HG03066 (cell line): ENCODE data around the gene GATB.

Experiments
- ATAC-seq: cut with Tn5 transposase; IDR thresholded peaks from one replicate; pipeline ENCODE4 v1.9.1; 2021; ENCODE audit warnings: low read depth; ENCODE audit not compliant: unreplicated experiment

The GATB gene

DNA sequence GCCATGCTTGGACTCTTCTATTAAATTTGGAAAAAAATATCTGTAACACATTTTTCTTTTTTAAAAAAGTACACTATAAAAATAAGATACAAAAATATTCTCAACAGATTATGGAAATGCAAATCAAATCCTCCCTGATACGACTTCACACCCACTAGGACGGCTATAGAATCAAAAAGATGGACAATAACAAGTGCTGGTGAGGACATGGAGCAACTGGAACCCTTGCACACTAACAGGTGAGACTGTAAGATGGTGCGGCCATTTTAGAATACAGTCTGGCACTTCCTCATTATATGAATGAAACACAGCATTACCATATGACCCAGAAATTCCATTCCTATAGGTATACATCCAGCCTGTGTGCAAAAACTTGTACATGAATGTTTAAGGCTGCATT, 83.6 kb downstream of the GATB start:
- ATAC-seq, result no peak

DNA sequence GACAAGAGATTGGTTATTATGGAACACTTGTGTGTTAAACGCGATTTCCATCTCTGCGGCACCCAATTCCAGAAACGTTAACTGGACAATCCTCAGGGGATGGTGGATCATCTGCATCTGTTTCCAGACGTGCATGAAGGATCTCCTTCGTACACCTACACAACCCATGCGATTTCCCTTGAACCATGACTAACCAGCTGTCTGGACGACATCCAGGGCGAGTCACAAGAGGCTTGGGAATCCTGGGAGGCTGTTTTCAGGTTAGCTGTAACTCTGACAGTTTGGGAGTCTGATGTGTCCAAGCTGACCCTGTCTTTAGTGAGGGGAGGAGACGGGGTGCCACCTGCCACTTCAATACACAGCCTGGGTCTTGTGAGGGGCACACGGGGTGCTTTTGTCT, 84.5 kb downstream of the GATB start:
- no peak for ATAC-seq

DNA sequence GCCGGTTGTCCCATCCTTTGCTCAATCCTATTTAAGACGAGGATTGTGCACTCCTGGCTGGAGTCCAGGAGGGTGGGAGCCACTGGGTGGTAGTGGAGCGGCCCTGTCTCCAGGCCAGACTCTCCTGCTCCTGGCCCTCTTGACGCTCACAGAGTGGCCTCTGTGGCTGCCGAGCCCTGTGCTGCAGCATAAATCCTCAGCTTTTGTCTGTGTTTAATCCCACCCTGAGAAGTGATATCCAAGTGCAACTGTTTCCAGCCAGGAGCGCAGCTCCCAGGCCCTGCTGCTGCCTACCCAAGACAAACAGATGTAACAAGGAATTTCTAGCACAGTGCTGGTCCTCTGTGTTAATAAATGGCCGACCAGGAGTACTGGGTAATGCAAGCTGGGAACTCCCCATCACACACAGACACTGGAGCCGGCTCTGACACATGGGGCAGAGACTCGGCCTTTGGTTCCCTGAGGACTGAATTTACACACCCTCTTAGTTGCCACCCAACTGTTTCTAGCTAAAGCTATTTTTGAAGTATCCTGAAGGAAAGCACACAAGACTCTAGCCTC, 85.3 kb downstream of the GATB start:
- ATAC-seq, result no peak

DNA sequence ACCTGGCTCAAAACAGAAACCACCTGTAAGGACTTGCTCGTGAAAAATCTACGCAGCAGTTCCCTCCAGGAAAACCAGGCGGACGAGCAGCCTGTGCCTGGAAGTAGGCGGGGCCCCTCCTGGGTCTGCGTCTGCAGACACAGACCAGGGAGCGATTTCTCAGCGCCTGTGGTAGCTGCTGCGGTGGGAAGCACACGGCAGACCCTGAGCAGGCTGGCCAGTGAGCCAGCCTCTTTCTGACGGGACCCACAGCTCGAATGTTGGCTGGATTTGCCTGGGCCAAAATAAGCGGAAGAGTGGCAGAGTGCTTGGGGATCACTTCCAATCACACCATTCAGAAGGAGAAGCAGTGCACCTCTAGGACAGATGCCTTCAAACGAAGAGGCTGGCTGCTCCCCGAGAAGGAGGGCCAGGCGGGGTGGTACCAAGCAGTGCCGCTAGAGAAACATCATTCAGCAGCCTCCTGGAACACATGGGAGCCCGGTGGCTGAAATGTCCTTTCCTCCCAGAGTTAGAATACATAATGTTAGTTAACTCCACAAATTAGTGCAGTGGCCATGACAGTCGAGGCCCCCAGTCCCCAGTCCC, 85.9 kb downstream of the GATB start:
- no peak for ATAC-seq

- no peak for ATAC-seq
Measured at GRCh38 chr4:151673908-151674520, 86.8 kb downstream of the GATB start.

DNA sequence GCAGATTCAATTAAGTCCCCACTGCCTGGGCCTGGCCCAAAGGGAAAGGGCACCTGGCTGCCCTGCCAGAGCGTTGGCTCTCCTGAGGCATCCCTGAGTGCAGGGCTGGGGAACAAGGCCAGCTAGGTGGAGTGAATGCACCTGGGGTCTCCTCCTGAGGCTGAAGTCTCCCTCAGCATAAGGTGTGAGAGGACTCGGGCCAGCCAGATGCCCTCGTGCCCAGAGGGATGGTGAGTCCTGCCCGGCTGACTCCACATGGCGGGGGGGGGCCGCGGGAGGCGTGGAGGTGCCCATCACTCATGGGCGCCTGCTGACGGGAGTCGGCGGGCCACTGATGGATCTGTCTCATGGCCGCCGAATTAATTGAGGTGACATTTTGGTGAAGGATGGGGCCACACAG, 87.8 kb downstream of the GATB start:
- no peak for ATAC-seq

DNA sequence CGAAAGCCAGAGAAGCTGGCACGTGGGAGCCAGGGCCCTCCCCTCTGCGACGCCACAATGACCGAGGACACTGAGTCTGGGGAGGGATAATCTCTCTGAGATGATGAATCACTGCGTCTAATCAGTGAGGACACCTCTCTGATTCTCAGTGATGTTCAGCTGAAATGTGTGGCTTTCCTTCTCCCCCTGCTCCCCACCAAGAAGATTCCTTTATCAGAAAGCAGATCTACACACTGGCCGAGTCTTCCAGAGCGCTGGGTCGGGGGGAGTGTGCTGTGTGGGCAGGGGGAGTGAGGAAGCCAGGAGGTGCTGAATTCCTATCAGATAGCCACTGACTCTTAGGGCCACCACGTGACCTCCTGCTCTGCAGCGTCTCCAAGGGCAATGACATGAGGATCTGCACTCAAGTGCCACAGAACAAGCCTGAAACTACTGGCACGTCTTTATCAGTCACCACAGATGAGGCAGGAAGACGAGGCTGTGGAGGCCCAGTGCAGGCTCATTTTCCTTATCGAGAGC, 89.2 kb downstream of the GATB start:
- ATAC-seq, result no peak

DNA sequence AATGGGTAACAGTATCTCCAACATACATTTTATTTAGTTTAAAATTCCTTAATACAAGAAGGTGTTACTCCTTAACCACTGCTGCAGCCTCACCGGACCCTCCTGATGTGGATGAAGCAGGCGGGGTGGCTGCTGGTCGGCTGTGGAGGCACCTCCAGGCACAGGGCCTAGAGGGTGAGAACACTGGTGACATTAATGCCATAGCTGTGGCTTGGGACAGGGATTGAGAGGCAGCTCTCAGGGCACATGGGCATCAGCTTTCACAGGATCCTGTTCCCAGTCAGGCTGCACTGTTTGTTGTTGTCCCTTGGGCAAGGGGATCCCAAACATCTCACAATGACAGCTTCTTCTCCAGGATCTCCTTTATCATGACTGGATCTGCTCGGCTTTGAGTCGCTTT, 90.0 kb downstream of the GATB start:
- ATAC-seq, result no peak

DNA sequence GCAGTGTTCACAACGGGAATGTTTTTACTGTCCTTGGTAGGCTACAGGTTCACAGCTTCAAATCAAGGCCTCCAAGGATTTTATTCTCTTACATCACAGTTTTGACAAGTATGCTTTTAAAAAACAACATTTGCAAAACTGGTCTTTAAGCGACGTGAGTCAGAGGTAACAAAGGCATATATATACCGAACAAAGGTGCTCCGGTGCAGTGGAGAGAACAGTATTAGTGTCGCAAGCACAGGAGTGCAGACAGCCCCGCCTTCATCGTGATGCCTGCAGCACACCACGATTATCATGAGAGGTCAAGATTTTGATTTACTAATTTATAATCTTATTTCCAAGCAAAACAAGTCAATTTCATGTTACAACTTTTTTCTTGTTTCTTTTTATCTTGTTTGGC, 90.8 kb downstream of the GATB start:
- ATAC-seq, result no peak

DNA sequence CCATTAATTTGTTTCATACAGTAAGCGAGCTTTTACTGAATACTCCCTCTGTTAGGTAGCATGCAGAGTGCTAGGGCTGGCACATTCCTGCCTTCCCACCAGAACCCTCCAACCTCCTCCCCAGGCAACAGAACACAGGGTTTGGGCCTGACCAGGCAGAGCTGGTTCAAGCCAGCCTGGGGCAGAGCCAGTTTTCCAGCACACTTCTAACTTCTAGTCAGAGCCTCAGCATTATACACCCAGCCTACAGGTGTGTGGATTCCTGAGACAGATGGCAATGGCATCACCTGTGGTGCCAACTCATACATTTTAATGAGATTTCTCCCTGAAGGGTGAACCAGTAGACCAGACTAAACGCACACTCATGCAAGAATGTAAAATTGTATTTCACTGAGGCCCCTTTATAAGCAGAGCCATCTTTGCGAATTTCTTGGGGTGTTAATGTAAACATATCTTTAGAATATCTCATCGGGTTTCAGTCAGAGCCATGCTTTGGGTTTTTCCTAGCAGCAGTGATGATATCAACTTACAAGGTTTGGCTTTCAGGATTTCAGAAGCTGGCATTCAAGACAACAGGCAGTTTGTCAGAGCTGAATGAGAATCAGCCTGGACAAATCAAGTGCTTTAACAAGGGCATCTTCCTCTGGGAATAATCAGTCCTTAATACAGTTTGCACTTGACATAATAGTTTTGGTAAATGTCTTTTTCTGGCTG, 92.0 kb downstream of the GATB start:
- no peak for ATAC-seq

GRCh38 chr4:151667666-151668065, 93.1 kb downstream of the GATB start:
- ATAC-seq, result no peak

DNA sequence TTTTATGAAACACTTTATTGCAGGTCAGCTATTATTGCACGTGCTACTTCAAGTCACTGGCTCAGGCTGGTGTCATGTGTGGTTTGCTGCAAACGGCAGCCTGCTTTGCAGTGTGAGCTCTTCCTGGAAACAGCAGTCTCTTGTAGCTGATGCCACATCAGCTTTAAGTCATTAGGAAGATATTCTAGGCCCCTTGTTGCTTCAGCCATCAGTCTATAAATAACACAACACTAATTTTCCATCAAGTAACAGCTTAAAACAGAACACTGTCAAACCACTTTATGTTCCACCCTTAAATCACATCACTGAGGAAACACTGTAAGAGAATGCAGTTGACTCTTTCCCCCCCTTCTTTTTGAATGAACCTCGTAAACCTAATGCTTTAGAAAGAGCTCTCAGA, 93.8 kb downstream of the GATB start:
- ATAC-seq, result no peak

DNA sequence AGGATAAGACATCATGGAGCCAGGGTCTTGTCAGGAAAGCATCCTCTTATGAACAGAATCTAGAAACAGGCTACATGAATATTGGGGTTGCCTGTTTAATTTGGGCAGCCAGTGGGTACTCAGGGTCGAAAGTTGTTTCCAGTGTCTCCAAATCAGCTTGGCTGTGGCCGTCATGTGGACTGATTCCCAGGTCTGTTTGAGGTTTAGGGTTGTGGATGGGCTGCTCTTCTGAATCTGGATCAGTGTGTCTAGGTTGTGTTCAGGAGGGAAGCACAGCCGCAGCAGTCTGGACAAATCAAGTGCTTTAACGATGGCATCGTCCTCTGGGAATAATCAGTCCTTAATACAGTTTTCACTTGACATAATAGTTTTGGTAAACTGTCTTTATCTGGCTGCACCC, 94.3 kb downstream of the GATB start:
- ATAC-seq, result no peak

GRCh38 chr4:151665785-151666127, 95.1 kb downstream of the GATB start:
- ATAC-seq, result no peak

DNA sequence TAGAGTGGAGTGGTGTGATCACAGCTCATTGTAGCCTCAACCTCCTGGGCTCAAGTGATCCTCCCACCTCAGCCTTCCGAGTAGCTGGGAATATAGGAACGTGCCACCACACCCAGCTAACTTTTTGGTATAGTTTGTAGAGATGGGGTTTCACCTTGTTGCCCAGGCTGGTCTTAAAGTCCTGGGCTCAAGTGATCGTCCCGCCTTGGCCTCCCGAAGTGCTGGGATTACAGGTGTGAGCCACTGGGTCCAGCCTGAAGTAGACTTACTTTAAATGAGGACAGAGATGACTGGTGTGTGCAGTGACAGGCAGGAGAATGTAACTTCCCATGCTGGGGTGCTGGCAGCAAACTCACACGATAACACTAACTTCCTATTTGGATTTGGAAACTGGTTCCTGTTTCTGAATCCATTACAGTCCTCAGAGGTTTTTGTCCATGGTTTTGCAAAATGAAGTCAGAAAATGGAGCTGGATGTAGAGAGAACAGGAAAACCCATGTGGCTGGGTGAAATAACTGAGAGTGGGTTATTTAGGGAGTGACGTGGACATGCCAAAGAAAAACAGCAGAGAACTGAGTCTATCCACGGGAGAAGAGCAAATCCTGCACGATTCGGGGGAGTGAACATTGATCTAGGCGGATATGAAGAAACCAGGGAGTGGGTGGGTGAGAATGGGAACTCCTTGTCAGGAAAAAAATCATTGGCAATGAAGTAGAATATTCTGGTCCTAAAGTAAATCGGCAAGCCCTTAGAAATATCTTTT, 95.6 kb downstream of the GATB start:
- no peak for ATAC-seq

- ATAC-seq, result no peak
Measured at GRCh38 chr4:151664289-151664688, 96.5 kb downstream of the GATB start.

- ATAC-seq, result no peak
Measured at GRCh38 chr4:151663109-151663508, 97.7 kb downstream of the GATB start.

DNA sequence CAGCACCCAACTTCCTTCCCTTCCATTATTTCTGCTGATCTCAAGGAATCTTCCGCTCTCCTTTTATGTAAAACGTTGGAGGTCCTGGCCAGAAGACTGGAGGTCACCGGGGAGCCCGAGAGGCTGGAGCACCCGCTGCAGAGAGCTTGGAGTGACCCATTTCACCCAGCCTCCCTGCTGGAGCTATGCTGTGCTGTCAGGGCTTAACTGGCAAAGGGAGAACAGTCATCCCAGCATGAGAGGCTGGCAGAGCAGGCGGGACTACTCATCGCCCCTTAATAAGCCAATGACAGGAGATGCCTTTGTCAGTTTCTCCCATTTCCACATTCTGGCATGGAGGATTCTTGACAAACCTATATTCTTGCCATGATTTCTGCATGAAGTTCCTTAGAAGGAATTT, 98.9 kb downstream of the GATB start:
- no peak for ATAC-seq

GRCh38 chr4:151660676-151661075, 100.1 kb downstream of the GATB start:
- ATAC-seq, result no peak

GRCh38 chr4:151659601-151660364, 101.0 kb downstream of the GATB start:
- ATAC-seq, result no peak
